HG02610 (cell line): ENCODE data around the gene SLC6A6.

Experiments used
- ATAC-seq: cut with Tn5 transposase; IDR thresholded peaks from one replicate; pipeline ENCODE4 v1.9.1; 2021; ENCODE audit warnings: mild to moderate bottlenecking, moderate library complexity; ENCODE audit not compliant: unreplicated experiment

The SLC6A6 gene

GRCh38 chr3:14536055-14536815 lies 133.8 kb downstream of the SLC6A6 start:
- no peak for ATAC-seq

DNA sequence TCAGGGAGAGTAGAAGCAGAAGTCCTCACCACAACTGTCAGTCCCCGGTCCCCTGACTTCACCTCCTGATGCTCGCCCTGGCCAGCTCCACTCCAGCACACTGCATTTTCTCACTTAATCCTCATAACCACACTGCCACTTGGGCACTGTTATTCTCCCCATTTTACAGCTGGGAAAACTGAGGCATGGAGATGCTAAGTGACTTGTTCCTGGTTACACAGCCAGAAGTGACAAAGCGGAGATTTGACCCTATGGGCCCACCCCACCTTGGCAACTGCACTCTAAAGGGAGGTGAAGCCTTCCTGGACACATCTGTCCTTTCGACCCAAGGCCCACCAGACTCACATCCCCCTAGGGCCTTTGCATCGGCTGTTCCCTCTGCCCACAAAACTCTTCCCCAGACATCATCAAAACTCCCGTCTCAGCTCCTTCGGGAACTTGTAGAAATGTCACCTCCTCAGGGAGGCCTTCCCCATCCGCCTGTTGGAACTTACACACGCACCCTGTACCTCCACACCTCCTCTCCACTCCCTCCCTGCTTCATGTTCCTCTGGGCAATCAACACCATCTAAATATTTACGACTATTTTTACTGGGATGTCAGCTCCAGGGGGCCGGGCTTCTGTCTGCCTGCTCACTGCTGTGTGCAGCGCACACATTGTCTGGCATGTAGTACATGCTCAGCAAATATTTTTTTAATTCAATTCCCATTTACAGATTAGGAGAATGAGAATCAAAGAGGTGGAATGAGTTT lies 134.6 kb downstream of the SLC6A6 start:
- ATAC-seq, result no peak

- ATAC-seq, result no peak
These were observed 135.4 kb downstream of the SLC6A6 start for GRCh38 chr3:14537590-14538450.

DNA sequence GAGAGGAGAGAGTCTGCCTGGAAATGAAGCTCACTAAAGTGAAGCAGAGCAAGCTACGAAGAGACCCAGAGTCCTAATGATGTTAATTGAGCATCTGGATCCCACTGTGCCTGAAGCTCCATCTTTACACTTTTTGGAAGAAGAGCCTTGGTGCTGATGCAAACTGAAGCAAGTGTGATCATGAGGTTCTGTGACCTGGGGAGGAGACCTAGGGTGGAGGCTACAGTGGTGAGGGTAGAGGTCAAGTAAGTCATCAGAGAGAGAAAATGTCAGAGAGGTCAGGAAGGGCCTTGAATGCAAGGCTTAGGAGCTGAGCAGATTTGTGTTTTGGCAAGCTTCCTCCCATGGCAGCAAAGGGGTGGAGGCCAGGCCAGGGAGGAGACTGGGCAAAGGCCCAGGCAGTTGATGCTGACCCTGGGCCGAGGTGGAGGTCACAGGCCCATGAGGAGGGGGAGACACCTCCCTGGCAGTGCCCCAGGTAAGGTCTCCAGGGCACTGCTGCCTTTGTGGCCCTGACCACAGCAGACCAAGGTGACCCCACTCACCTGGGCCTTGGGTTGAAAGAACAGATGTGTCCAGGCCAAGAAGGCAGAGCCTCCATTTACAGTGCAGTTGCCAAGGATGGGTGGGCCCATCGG lies 136.2 kb downstream of the SLC6A6 start:
- no peak for ATAC-seq
